ENCODE measurements around the gene RETREG1.

- TF ChIP-seq CTCF (IDR thresholded peaks at IDR 0.05; ENCODE audit: low read length) (peak; percentile 73), EZH2 (optimal IDR thresholded peaks at IDR 0.05; ENCODE audit: low read depth, low read length) (no peak), EZH2phosphoT487 (IDR thresholded peaks at IDR 0.05; ENCODE audit: low read length) (no peak)
Observed at GRCh38 chr5:16456103-16456832, 160.5 kb downstream of the RETREG1 start.
